K562 (cell line): ENCODE measurements around the gene MPPED2. TPM values are rescaled to one million over a fixed set of nuclear protein-coding genes. Genes with fewer than 3 reads are reported as not detected.

ENCODE experiments used
- ATAC-seq: fragments of 200-7000 bp; cut with Tn5 transposase; 3 replicates; pipeline ENCODE4 v1.9.1; 2020; ENCODE audit warnings: moderate library complexity
- BruUV-seq: library from RNA; stranded (reverse); fragments of 400-500 nt; replicated peaks from 2 replicates; lab custom pipeline; 2021; lab: Mats Ljungman, UMichigan
- CTCF ChIA-PET: fragments of 300-600 bp; formaldehyde crosslinking; extraction: SDS; loops from one replicate; lab custom pipeline; 2021; ENCODE audit warnings: low intra/inter-chr PET ratio; lab: Yijun Ruan, JAX
- POLR2A ChIA-PET: fragments of 300-600, 350-650 bp; sonication (Branson Sonifier 250); formaldehyde crosslinking; extraction: SDS; loops from one replicate; lab custom pipeline; 2021; ENCODE audit warnings: antibody characterized with exemption, inconsistent platforms; lab: Yijun Ruan, JAX
- DNase-seq, 4 experiments: peaks; one replicate each; pipeline versions ENCODE4 v3.0.0 to v3.0.0-alpha.2; 2011 to 2018; ENCODE audit warnings: low spot score in 3 of 4, mixed read lengths in 3 of 4; ENCODE audit errors: extremely low read depth in 1 of 4
- FAIRE-seq: peaks from 2 replicates; lab custom pipeline; 2011; peaks lifted over from hg19 to GRCh38; lab: Jason Lieb, UNC
- H2AFZ ChIP-seq: 2 replicates; pipeline ENCODE4 v1.6.0; 2011; ENCODE audit warnings: low read depth, low read length, control low read depth, inconsistent platforms
- H3K27ac ChIP-seq: fragments of 200-600 bp; 3 replicates; pipeline ENCODE4 v1.8.0; 2011; ENCODE audit warnings: low read depth, mild to moderate bottlenecking, control low read depth, inconsistent platforms, low read length, moderate library complexity, mixed read lengths; ENCODE audit errors: extremely low read depth
- H3K27me3 ChIP-seq, 2 experiments: fragments of 300-600 bp in 1 of 2; 2 replicates in 1 of 2; 3 replicates in 1 of 2; pipeline versions ENCODE4 v1.6.0 to v1.8.0; 2011; ENCODE audit warnings: inconsistent platforms in 2 of 2, low read length in 2 of 2, mild to moderate bottlenecking in 1 of 2, mixed read lengths in 1 of 2, moderate library complexity in 1 of 2; ENCODE audit not compliant: control insufficient read depth in 2 of 2, insufficient read depth in 2 of 2
- H3K36me3 ChIP-seq: fragments of 300-600 bp; 3 replicates; pipeline ENCODE4 v1.8.0; 2011; ENCODE audit warnings: mild to moderate bottlenecking, low read length, inconsistent platforms; ENCODE audit not compliant: control insufficient read depth, insufficient read depth
- H3K4me1 ChIP-seq, 2 experiments: fragments of 200-600 bp in 1 of 2; replicated peaks in 1 of 2; 2 replicates in 1 of 2; 3 replicates in 1 of 2; pipeline versions ENCODE4 v1.5.1 to v1.8.0; 2011; ENCODE audit warnings: inconsistent platforms in 2 of 2, low read length in 2 of 2, mild to moderate bottlenecking in 1 of 2, mixed read lengths in 1 of 2, moderate library complexity in 1 of 2; ENCODE audit not compliant: control insufficient read depth in 2 of 2, insufficient read depth in 2 of 2
- H3K4me2 ChIP-seq: 2 replicates; pipeline ENCODE4 v1.6.1; 2011; ENCODE audit warnings: low read length, control low read depth, inconsistent platforms, mixed read lengths; ENCODE audit not compliant: insufficient read depth
- H3K4me3 ChIP-seq: fragments of 200-600 bp; sonication (generic), shearing (Covaris generic); 2 replicates; pipeline ENCODE4 v1.5.1; 2016; ENCODE audit warnings: control low read depth, inconsistent platforms
- H3K79me2 ChIP-seq: fragments of 200-600 bp; 3 replicates; pipeline ENCODE4 v1.8.0; 2011; ENCODE audit warnings: low read length, inconsistent platforms; ENCODE audit not compliant: control insufficient read depth, insufficient read depth
- H3K9ac ChIP-seq, 2 experiments: 2 replicates each; pipeline versions ENCODE4 v1.6.0 to v1.6.1; 2011; ENCODE audit warnings: low read depth in 2 of 2, low read length in 2 of 2, control low read depth in 1 of 2, inconsistent platforms in 1 of 2, mild to moderate bottlenecking in 1 of 2, mixed read lengths in 1 of 2; ENCODE audit not compliant: insufficient read depth in 1 of 2
- H3K9me1 ChIP-seq: one replicate; pipeline ENCODE4 v1.6.0; 2011; ENCODE audit warnings: inconsistent platforms, mild to moderate bottlenecking, low read length, moderate library complexity; ENCODE audit not compliant: control insufficient read depth, insufficient read depth
- H3K9me3 ChIP-seq: replicated peaks from 2 replicates; pipeline ENCODE4 v1.5.1; 2011; ENCODE audit warnings: low read depth, low read length, inconsistent platforms; ENCODE audit not compliant: control insufficient read depth, insufficient read depth
- H4K20me1 ChIP-seq: replicated peaks from 2 replicates; pipeline ENCODE4 v1.6.1; 2011; ENCODE audit warnings: low read length, inconsistent platforms, mixed read lengths; ENCODE audit not compliant: control insufficient read depth, insufficient read depth
- E2F3 ChIP-seq: fragments of 250-450 bp; sonication (Bioruptor Pico); IDR thresholded peaks from 2 replicates; pipeline ENCODE4 v1.4.0; 2020; ENCODE audit warnings: mild to moderate bottlenecking
- FUS ChIP-seq: fragments of 200-400 bp; formaldehyde crosslinking; optimal IDR thresholded peaks from 2 replicates; pipeline ENCODE3; 2017; ENCODE audit warnings: low read depth, low read length
- IRF2 ChIP-seq: sonication (generic); formaldehyde crosslinking; IDR thresholded peaks from 2 replicates; pipeline ENCODE4 v1.8.1; 2022; ENCODE audit warnings: mild to moderate bottlenecking, missing genetic modification reagents
- MIER1 ChIP-seq: fragments of 450-650 bp; IDR thresholded peaks from 2 replicates; pipeline ENCODE4 v1.6.1; 2016; ENCODE audit warnings: antibody characterized with exemption, mild to moderate bottlenecking, low read depth
- POLR2B ChIP-seq: fragments of 450-650 bp; IDR thresholded peaks from 2 replicates; pipeline ENCODE4 v1.6.1; 2018; ENCODE audit warnings: low read depth; ENCODE audit not compliant: partially characterized antibody
- SRSF1 ChIP-seq: fragments of 200-400 bp; formaldehyde crosslinking; IDR thresholded peaks from 2 replicates; pipeline ENCODE4 v1.6.1; 2017; ENCODE audit warnings: mild to moderate bottlenecking, low read depth, low read length, moderate library complexity
- STAT6 ChIP-seq: sonication (generic); formaldehyde crosslinking; IDR thresholded peaks from 2 replicates; pipeline ENCODE4 v1.8.1; 2023; ENCODE audit warnings: mild to moderate bottlenecking, missing genetic modification reagents
- ZNF175 ChIP-seq: fragments of 200-800 bp; sonication (Bioruptor generic); IDR thresholded peaks from 2 replicates; pipeline ENCODE4 v1.6.1; 2016; ENCODE audit warnings: low read depth, mild to moderate bottlenecking, missing genetic modification characterization, missing compliant biosample characterization
- ZNF77 ChIP-seq: fragments of 250-450 bp; sonication (Bioruptor Pico); IDR thresholded peaks from 2 replicates; pipeline ENCODE4 v1.5.0; 2020
- WGBS: fragments of 100-300 bp; shearing (Covaris generic); methylation state at CpG from one replicate; pipeline ENCODE4 v1.1.6; 2016; ENCODE audit warnings: low coverage, mixed read lengths; ENCODE audit not compliant: insufficient coverage; ENCODE audit errors: missing lambda C conversion rate; 5-methylcytosine and 5-hydroxymethylcytosine counted together
- in situ Hi-C: fragments of 300-500 bp; cut with MboI; formaldehyde crosslinking; loops from 4 replicates; pipeline ENCODE4 v1.15.0; 2018; ENCODE audit warnings: inconsistent platforms, mixed read lengths
- intact Hi-C: fragments of 100-400 bp; cut with micrococcal nuclease; formaldehyde crosslinking; loops from 2 replicates; pipeline ENCODE4 v1.14.2; 2022
- polyA plus RNA-seq, 8 experiments: library from polyadenylated mRNA; depleted of rRNA in 4 of 8; stranded (reverse) in 5 of 8; unstranded in 3 of 8; fragments of >200 nt; fragmentation: Nextera tagmentation in 2 of 8; fragmentation: Illumina TruSeq in 1 of 8; extraction: Ambion mirVana in 2 of 8; extraction: Trizol in 1 of 8; gene quantifications; 2 replicates each; pipeline versions ENCODE4 v1.2.1 to v1.2.3, GENCODE V29; 2011 to 2014; ENCODE audit warnings: inconsistent platforms in 1 of 8, missing spikeins in 1 of 8
- total RNA-seq, 7 experiments: library from RNA; depleted of rRNA in 6 of 7; stranded (reverse); fragments of >200 nt in 6 of 7; fragmentation: Illumina TruSeq in 2 of 7; extraction: Trizol in 2 of 7; gene quantifications; 2 replicates each; pipeline versions ENCODE4 v1.2.1 to v1.2.3, GENCODE V29; 2011 to 2021; ENCODE audit warnings: low replicate concordance in 1 of 7
- TF ChIP-seq, protein P1 (sequence below): sonication (generic); formaldehyde crosslinking; IDR thresholded peaks from 2 replicates; pipeline ENCODE4 v1.8.0; 2022; ENCODE audit warnings: mild to moderate bottlenecking, low read depth, missing genetic modification reagents
- TF ChIP-seq, protein P2 (sequence below): fragments of 250-450 bp; sonication (Bioruptor Pico); IDR thresholded peaks from 2 replicates; pipeline ENCODE4 v1.5.1; 2021; ENCODE audit warnings: mild to moderate bottlenecking
- TF ChIP-seq, protein P3 (sequence below): fragments of 250-450 bp; sonication (Bioruptor Pico); IDR thresholded peaks from 2 replicates; pipeline ENCODE4 v1.5.0; 2021
- TF ChIP-seq, protein P4 (sequence below): sonication (generic); formaldehyde crosslinking; IDR thresholded peaks from 2 replicates; pipeline ENCODE4 v1.8.0; 2022; ENCODE audit warnings: missing genetic modification reagents, mild to moderate bottlenecking, moderate library complexity, borderline replicate concordance

MPPED2 gene
- total and polyA plus RNA-seq, 9 of the 15 experiments (the other 6 are each of a cell fraction or from before 2014, with no cell fraction given) = not detected

GRCh38 chr11:30388957-30389356 lies 197.2 kb downstream of the MPPED2 start:
- H3K36me3 ChIP-seq = no peaks in the 10 kb centered on the region
- WGBS = 0% methylated on average over 3 of the region's 3 CpGs
- H3K9me1 ChIP-seq = no peaks in the 10 kb centered on the region
- no TSS peak for BruUV-seq
- no peak for ATAC-seq
- H2AFZ ChIP-seq = no peak overlapping the region
- TF ChIP-seq, protein P1, sequence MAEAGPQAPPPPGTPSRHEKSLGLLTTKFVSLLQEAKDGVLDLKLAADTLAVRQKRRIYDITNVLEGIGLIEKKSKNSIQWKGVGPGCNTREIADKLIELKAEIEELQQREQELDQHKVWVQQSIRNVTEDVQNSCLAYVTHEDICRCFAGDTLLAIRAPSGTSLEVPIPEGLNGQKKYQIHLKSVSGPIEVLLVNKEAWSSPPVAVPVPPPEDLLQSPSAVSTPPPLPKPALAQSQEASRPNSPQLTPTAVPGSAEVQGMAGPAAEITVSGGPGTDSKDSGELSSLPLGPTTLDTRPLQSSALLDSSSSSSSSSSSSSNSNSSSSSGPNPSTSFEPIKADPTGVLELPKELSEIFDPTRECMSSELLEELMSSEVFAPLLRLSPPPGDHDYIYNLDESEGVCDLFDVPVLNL (CRISPR knock-in tag) = no peak
- TF ChIP-seq ZNF175 (CRISPR knock-in tag) = no peak
- no peak for TF ChIP-seq STAT6
- no peak for TF ChIP-seq IRF2 (CRISPR knock-in tag)
- TF ChIP-seq FUS = no peak
- TF ChIP-seq ZNF77 (CRISPR knock-in tag) = no peak
- no peak for TF ChIP-seq SRSF1
- TF ChIP-seq, protein P2, sequence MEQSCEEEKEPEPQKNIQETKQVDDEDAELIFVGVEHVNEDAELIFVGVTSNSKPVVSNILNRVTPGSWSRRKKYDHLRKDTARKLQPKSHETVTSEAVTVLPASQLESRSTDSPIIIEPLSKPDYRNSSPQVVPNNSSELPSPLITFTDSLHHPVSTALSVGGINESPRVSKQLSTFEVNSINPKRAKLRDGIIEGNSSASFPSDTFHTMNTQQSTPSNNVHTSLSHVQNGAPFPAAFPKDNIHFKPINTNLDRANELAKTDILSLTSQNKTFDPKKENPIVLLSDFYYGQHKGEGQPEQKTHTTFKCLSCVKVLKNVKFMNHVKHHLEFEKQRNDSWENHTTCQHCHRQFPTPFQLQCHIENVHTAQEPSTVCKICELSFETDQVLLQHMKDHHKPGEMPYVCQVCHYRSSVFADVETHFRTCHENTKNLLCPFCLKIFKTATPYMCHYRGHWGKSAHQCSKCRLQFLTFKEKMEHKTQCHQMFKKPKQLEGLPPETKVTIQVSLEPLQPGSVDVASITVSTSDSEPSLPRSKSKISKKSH (CRISPR knock-in tag) = no peak
- TF ChIP-seq E2F3 = no peak
- no peak for TF ChIP-seq MIER1
- TF ChIP-seq, protein P3, sequence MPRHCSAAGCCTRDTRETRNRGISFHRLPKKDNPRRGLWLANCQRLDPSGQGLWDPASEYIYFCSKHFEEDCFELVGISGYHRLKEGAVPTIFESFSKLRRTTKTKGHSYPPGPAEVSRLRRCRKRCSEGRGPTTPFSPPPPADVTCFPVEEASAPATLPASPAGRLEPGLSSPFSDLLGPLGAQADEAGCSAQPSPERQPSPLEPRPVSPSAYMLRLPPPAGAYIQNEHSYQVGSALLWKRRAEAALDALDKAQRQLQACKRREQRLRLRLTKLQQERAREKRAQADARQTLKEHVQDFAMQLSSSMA = no peak
- no peak for TF ChIP-seq POLR2B
- TF ChIP-seq, protein P4, sequence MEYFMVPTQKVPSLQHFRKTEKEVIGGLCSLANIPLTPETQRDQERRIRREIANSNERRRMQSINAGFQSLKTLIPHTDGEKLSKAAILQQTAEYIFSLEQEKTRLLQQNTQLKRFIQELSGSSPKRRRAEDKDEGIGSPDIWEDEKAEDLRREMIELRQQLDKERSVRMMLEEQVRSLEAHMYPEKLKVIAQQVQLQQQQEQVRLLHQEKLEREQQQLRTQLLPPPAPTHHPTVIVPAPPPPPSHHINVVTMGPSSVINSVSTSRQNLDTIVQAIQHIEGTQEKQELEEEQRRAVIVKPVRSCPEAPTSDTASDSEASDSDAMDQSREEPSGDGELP (CRISPR knock-in tag) = no peak
- H3K79me2 ChIP-seq = no peaks in the 10 kb centered on the region
- in situ Hi-C loops = no loop called here
- H3K4me2 ChIP-seq = no peak overlapping the region
- CTCF ChIA-PET = no interaction called here
- H3K27me3 ChIP-seq = no peaks in the 10 kb centered on the region
- DNase-seq = no peak
- no peak overlapping the region for H3K9ac ChIP-seq
- no peak overlapping the region for H3K4me3 ChIP-seq
- intact Hi-C loops = no loop called here
- no peaks in the 10 kb centered on the region for H3K9me3 ChIP-seq
- POLR2A ChIA-PET = interaction anchor here (1.3 kb wide), 1 partner anchor 22 kb away, joined by 4 read pairs; no protein-coding TSS in a partner anchor
- H3K27ac ChIP-seq = no peak overlapping the region
- FAIRE-seq = no peak
- no peaks in the 10 kb centered on the region for H3K4me1 ChIP-seq
- H4K20me1 ChIP-seq = no peaks in the 10 kb centered on the region
